NCI-H1694 (cell line): Measurements from ENCODE around the gene SLK.

Experiments
- DNase-seq: peaks from one replicate; lab custom pipeline; 2025; lab: John Stamatoyannopoulos, UW

Gene SLK

DNA sequence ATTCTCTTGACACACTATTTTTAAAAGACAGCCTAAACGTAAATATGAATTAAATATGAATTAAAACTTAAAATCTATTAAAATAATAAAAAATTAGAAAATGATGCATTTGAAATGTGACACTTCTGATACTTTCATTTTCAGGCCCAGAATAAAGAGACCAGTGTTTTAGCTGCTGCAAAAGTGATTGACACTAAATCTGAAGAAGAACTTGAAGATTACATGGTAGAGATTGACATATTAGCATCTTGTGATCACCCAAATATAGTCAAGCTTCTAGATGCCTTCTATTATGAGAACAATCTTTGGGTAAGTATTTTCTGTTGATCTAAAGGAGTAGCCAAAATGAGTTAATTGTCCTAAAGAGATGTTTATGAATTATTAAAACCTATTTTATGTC is 23.6 kb downstream of the SLK start:
- no peak for DNase-seq

DNA sequence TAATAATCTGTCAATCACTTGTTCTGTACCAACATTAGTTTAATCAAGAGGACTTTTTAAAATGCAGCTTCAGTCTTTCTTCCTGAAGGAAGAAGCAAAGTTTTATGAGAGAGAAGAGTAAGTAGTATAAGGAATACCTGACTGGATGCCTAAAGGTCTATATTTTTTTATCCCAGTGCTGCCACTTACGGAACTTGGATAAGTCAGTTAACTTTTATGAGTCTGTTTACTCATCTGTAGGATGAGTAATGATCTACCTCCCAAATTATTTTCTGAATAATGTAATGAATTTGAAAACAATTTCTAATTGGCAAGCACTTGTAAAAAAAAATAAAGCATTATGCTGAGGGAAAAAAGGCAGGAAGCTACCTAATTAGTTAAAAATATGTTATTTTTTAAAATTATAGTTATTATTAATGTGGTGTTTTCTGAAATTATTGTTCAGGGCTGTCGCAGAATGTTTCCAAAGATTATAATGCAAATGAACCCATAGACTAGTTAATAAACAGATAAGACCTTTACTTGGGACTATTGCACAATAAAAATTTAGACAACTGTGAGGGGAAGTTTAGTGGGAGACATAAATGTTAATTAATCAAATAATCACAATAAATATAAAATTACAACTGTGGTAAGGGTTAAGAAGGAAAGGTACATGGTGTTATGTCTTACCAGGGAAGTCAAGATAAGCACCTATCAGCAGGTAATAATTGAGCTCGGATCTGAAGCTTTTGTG is 24.6 kb downstream of the SLK start:
- DNase-seq = no peak

- DNase-seq = no peak
These were observed 28.2 kb downstream of the SLK start for GRCh38 chr10:103995134-103995533.

DNA sequence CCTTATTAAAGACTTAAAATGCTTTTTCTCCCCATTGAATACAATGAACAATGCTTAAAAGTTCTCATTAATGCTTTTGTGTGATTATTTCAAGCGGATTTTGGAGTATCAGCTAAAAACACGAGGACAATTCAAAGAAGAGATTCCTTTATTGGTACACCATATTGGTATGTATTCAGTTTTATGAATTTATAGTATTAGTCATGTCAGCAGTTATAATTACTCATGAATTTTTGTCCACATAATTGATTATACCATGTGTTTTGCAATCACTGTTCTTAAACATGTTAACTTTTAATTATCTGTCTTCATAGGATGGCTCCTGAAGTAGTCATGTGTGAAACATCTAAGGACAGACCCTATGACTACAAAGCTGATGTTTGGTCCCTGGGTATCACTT is 31.9 kb downstream of the SLK start:
- no peak for DNase-seq

- DNase-seq = no peak
These were observed 36.0 kb downstream of the SLK start for GRCh38 chr10:104002911-104003310.

GRCh38 chr10:104005172-104005863 is 38.4 kb downstream of the SLK start:
- no peak for DNase-seq

DNA sequence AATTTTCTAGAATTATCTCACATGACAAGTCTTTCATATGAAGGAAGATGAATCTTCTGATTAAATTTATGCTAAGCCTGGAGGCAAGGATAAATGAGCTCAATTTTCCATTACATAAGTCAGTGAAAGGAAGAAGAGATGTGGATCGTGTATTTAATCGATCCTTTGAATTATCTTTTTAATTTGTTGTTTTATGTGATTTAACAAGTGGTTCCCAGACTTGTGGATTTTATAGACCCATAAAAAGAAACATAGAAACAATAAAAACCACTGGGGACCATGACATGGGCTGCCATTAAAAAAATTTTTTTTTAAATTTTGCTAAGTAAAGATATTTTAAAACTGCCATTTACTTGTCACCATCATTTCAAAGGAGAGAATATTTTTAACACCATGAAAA is 45.0 kb downstream of the SLK start:
- DNase-seq = no peak

- no peak for DNase-seq
These were observed 46.5 kb downstream of the SLK start for GRCh38 chr10:104013489-104013888.

DNA sequence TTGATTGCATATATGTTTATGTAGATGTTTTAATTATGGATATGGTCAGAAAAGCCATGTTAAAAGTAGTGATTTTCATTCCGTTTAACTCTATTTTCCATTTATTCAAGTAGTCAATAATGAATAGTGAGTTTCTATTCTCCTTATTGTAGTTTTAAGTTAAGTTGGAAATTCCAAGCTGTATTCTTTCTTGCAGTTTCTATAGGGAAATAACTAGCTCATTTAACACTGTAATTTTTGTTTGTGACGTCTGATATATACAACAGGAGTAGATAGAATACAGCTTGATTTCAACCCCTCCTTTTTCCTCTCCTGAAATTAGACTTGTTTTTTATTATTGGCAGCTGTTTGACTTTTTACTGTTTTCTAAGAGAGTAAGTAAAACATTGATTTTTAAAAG is 47.2 kb downstream of the SLK start:
- no peak for DNase-seq

DNA sequence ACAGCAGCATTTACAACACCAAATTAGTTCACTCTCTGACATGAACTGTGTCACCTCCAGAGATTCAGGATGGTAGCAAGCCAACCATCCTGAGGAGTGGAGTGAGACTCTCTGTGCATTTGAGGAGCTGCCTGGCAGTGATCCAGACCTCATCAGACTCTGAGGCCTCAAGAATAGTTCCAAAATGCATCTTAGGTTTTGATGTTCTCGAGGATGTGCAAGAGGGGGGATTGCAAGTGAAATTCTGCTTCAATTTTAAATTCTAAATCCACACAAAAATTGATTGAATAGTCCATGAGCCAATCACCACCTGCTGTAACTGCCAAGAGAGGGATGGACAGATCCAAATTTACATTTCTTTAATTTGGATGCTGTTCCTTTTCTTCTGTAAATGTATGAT is 49.7 kb downstream of the SLK start:
- no peak for DNase-seq

- no peak for DNase-seq
These were observed 51.5 kb downstream of the SLK start for GRCh38 chr10:104018471-104018870.

DNA sequence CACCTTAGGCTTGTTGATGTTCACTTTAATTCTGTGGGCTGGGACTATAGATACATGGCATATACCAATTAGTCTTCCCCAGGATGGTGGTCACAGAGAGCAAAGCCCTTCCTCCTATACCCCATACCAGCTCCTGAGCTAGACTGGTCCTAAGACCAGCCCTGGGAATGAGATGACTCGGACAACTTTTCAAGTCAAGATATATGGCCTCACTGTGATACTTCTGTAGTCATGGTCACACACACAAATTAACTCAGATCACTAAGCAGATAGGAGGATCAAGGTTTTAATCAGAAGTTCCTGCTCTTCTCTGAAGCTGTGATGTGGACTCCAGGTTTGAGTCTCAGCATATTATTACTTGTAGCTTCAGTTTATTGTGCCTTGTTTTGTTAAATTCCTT is 53.1 kb downstream of the SLK start:
- no peak for DNase-seq

DNA sequence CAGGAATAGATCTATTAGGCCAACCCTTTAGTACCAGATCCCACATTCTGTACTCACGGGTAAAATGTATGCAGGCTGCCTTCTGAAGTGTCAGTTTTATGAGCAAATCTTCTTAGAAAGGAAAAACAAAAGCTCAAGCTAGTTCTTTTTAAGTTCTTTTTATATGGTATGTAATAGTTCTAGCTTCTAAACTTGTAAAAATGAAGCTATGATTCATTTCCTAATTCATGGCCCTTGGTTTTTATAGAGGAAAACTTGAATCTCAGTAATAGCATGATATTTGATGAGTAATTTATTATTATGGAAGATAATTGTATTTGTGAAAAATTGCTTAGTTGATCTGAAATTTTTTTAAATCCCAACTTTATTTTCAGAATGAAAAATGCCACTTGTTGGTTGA is 54.3 kb downstream of the SLK start:
- DNase-seq = no peak

DNA sequence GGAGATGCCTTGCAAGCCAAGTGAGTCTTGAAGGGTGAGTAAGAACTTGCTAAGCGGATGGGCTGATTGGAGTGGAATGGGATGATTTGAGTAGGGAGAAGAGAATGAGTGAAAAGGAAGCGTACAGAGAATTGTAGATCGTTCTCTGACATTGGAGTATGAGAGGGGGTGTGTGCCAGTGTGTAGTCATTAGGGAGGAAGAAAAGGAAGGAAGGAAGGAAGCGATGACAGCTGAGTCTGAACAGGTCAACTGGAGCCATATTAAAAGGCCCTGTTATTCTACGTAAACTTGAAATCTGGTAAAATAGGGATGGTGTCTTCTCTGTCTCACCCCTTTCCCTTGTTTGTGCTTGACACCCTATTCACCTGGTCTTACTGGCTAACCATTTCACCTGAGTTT is 55.1 kb downstream of the SLK start:
- no peak for DNase-seq

DNA sequence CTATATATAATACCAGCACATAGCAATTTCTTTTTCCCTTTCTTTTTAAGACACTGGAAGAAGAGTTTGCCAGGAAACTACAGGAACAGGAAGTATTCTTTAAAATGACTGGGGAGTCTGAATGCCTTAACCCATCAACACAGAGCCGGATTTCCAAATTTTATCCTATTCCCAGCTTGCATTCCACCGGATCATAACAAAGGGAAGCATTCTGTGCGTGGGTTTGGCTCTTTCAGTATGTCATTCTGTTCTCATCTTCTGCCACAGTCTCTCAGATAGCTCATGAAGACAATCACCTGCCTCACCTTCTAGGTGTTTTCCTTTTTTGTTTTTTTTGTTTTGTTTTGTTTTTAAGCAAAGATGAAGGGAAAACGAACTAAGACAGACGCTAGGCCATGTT is 58.6 kb downstream of the SLK start:
- DNase-seq = no peak

GRCh38 chr10:104026762-104027161 is 59.8 kb downstream of the SLK start:
- no peak for DNase-seq

- DNase-seq = no peak
These were observed 61.2 kb downstream of the SLK start for GRCh38 chr10:104028146-104028545.

- no peak for DNase-seq
These were observed 62.0 kb downstream of the SLK start for GRCh38 chr10:104028823-104029520.

- DNase-seq = no peak
These were observed 62.6 kb downstream of the SLK start for GRCh38 chr10:104029521-104029860.

DNA sequence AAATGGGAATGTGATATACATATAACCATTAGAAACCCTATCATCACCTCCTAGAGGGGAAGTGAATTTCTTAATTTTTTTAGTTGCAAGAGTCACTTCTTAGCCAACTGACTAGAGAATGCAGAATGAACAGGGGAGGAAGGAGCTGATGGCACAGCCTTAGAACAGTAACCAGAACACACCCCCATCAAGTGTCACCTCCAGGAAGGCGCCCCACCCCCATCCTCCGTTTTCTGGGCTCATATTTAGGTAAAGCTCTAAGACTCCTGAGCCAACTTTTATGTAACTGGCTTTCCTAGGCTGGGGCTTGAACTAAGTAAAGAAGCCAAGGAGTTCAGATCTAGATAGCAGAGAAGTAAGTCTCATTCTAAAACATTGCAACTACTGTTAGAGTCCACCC is 64.7 kb downstream of the SLK start:
- no peak for DNase-seq

GRCh38 chr10:104032144-104032775 is 65.3 kb downstream of the SLK start:
- no peak for DNase-seq

GRCh38 chr10:104033401-104033930 is 66.5 kb downstream of the SLK start:
- DNase-seq = no peak

DNA sequence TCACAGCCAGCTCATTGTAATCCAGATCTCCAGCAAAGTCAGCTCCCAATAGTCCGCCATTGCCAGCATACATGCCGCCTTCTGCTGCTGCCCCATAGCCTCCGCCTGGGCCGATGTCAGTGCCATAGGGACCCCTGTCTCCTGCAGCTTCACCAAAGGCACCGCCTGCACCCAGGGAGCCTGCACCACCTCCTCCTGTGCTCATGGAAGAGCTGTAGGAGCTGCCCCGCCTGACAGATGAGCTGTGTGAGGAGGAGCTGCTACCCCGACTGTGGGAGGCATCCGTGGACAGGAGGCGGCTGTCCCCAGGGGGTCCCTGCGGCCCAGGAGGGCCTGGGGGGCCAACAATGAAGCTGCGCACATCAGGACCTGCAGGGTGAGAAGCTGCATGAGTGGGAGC is 67.0 kb downstream of the SLK start:
- DNase-seq = no peak
